PC-9 (cell line): ENCODE measurements around the gene SPIN1.

Experiments
- EZH2 ChIP-seq: fragments of 200-600 bp; sonication (generic); IDR thresholded peaks from 2 replicates; pipeline ENCODE4 v1.8.0; 2017; ENCODE audit warnings: antibody characterized with exemption, low read depth
- TF ChIP-seq, protein P1 (sequence below): fragments of 200-600 bp; sonication (generic); conservative IDR thresholded peaks from 2 replicates; pipeline ENCODE4 v1.6.1; 2017; ENCODE audit warnings: mixed run types, antibody characterized with exemption, mild to moderate bottlenecking, moderate library complexity

DNA sequence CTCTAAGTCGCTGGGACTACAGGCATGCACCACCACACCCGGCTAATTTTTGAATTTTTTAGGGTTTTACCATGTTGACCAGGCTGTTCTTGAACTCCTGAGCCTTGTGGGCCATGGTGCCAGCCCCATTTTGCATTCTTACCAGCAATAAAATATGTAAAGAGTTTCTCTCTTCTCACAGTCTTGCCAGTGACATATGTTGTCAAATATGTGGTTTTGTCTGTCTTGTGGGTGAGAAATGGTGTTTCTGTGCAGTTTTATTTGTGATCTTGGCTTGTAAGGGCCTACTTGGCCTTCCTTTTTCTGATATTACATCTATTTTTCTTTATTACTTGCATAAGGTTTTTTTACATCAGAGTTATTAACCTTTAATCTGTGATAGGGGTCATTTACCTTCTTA is 47.1 kb downstream of the SPIN1 start:
- TF ChIP-seq, protein P1, sequence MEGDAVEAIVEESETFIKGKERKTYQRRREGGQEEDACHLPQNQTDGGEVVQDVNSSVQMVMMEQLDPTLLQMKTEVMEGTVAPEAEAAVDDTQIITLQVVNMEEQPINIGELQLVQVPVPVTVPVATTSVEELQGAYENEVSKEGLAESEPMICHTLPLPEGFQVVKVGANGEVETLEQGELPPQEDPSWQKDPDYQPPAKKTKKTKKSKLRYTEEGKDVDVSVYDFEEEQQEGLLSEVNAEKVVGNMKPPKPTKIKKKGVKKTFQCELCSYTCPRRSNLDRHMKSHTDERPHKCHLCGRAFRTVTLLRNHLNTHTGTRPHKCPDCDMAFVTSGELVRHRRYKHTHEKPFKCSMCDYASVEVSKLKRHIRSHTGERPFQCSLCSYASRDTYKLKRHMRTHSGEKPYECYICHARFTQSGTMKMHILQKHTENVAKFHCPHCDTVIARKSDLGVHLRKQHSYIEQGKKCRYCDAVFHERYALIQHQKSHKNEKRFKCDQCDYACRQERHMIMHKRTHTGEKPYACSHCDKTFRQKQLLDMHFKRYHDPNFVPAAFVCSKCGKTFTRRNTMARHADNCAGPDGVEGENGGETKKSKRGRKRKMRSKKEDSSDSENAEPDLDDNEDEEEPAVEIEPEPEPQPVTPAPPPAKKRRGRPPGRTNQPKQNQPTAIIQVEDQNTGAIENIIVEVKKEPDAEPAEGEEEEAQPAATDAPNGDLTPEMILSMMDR, result no peak
- TF ChIP-seq EZH2, result no peak
